ENCODE results near the gene DFFB.

DNA sequence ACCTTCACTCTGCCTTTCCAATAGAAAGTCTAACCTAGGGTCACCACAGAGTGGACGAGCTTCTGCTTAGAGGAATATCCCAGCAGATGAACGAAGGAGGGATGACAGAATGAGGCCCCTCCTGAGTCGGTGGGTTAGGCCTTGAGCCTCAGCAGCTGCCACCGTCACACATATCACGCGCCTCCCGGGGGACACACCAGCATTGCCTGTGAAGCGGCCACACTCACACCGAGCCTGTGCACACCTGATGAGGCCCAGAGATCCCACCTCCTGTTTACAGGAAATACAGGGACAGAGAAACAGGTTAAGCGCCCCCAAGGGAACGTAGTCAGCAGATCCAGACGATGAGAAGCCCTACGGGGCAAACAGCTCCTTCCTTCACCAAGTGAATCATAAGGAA, 35.8 kb upstream of the DFFB start:
- TF ChIP-seq, protein P1, sequence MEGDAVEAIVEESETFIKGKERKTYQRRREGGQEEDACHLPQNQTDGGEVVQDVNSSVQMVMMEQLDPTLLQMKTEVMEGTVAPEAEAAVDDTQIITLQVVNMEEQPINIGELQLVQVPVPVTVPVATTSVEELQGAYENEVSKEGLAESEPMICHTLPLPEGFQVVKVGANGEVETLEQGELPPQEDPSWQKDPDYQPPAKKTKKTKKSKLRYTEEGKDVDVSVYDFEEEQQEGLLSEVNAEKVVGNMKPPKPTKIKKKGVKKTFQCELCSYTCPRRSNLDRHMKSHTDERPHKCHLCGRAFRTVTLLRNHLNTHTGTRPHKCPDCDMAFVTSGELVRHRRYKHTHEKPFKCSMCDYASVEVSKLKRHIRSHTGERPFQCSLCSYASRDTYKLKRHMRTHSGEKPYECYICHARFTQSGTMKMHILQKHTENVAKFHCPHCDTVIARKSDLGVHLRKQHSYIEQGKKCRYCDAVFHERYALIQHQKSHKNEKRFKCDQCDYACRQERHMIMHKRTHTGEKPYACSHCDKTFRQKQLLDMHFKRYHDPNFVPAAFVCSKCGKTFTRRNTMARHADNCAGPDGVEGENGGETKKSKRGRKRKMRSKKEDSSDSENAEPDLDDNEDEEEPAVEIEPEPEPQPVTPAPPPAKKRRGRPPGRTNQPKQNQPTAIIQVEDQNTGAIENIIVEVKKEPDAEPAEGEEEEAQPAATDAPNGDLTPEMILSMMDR (IDR thresholded peaks at IDR 0.05; ENCODE audit: poor library complexity, severe bottlenecking), result no peak
- TF ChIP-seq SMC3 (conservative IDR thresholded peaks at IDR 0.05; ENCODE audit: poor library complexity), result no peak
- no peak for TF ChIP-seq EZH2 (IDR thresholded peaks at IDR 0.05; ENCODE audit: borderline replicate concordance, insufficient read depth, low read length, poor library complexity, severe bottlenecking)
- TF ChIP-seq MXI1 (conservative IDR thresholded peaks at IDR 0.05; ENCODE audit: poor library complexity, severe bottlenecking), result no peak
- TF ChIP-seq POLR2AphosphoS5 (IDR thresholded peaks at IDR 0.05), result no peak

Data from neural cell (in vitro differentiated cells).